ENCODE measurements around the gene PHF21A. TPM values are rescaled to one million over a fixed set of nuclear protein-coding genes. Genes with fewer than 3 reads are reported as not detected.

The PHF21A gene
- total and polyA plus RNA-seq, 12 donors = 9.6 to 48.0 (median 35.9) TPM

DNA sequence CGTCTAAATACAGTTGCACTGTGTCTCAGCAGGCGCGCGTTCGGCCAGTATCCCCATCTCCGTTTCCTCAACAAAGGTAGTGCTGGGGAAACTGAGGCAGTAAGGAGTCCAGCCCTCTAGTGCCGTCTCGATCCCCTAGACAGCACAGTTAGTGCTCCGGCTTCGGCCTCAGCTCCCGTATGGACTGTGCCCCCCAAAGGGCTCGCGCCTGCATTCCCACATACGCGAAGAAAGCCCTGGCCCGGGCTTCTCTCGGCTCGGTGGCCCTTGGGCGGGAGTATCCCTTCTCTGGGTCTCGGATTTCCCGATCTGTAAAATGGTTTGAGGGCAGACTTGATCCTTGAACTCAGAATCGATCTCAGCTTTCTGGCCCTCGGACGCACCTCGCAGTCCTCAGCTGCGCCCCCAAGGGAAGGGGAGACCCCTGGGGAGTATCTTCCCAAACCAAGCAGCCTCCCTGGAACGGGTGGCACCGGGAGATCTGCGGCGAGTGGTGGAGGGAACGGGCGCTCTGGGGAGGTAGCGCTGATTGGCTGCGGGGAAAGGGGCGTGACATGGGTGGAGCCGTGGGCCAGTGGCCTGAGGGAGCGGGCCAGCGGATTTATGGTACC, 202.8 kb downstream of the PHF21A start:
- Histone ChIP-seq H3K27me3 (peaks cover 0 to 22% (median 18%) of the 10 kb centered on the region in 7 donors), H3K9me3 (no peaks in the 10 kb centered on the region), H3K4me1 (peaks cover 15 to 63% (median 37%) of the 10 kb centered on the region in 9 donors), H3K27ac (peak overlapping the region; percentile 72 to 96 (median 89)), H3K36me3 (peaks cover 0 to 28% (median 12%) of the 10 kb centered on the region in 9 donors), H3K4me3 (peak overlapping the region; percentile 75 to 99 (median 92))
- TF ChIP-seq, protein P1, sequence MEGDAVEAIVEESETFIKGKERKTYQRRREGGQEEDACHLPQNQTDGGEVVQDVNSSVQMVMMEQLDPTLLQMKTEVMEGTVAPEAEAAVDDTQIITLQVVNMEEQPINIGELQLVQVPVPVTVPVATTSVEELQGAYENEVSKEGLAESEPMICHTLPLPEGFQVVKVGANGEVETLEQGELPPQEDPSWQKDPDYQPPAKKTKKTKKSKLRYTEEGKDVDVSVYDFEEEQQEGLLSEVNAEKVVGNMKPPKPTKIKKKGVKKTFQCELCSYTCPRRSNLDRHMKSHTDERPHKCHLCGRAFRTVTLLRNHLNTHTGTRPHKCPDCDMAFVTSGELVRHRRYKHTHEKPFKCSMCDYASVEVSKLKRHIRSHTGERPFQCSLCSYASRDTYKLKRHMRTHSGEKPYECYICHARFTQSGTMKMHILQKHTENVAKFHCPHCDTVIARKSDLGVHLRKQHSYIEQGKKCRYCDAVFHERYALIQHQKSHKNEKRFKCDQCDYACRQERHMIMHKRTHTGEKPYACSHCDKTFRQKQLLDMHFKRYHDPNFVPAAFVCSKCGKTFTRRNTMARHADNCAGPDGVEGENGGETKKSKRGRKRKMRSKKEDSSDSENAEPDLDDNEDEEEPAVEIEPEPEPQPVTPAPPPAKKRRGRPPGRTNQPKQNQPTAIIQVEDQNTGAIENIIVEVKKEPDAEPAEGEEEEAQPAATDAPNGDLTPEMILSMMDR (IDR thresholded peaks at IDR 0.05) = no peak
- 0% methylated on average over 38 of the region's 38 CpGs for WGBS, 2 donors
- ATAC-seq (peak; percentile 73 to 90 (median 81)), DNase-seq (peak; percentile 82 to 86)
- intact Hi-C loops (cut with DNase I) = loop anchor here in 5 of 10 donors (1.0 to 5.0 kb wide), 5 partner anchors 18 to 76 kb away; partner anchors contain the start of gene CRY2 (in 2 of the 5)

DNA sequence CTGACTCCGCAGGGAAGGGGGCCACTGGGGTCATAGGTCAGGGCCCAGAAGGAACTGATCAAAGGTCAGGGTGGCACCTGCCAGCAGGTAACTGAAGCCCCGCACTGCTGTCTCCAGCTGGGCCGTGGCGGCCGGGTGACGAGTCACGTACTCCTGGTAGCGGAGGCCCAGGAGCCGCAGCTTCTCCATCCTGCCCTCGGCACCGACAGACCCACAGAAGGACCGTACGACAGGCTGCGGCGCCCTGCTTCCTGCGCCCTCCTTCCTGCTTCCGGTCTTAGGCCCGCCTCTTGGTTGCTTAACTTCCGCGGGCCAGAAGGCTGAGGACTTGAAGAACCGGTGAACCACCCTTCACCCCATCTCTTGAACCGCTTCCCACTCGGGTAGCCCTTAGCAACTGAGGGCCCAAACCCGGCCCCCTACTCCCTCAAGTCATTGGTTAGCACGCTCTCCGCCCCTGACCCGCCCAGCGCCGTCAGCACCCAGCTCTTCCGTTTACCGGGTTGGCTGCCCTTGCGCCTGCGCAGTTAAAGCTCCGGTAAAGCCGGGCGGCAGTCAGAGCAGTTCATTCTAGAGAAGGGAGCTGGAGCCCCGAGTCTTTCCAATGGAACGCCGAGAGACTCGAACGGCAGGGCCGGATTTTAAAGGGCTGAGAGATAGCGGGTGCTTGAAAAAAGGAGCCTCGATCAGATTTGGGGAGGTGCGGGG, 203.5 kb downstream of the PHF21A start, which contains the start of gene PEX16:
TSS of gene PEX16 (minus strand) at position 255 of the 708 bp plus-strand sequence. CDS start at position 189, 66 bp downstream.
- H3K4me3 ChIP-seq = peak within 1 kb of the TSS; percentile 75 to 99 (median 92)
- H3K27ac ChIP-seq = peak within 1 kb of the TSS; percentile 72 to 96 (median 89)
- H3K27me3 ChIP-seq = peaks cover 0 to 15% (median 12%) of the 10 kb centered on the region in 7 donors
- TF ChIP-seq, protein P1 (IDR thresholded peaks at IDR 0.05) = no peak
- H3K36me3 ChIP-seq = peaks cover 0 to 35% (median 17%) of the 10 kb centered on the region in 9 donors
- ATAC-seq (peak; percentile 92 to 97 (median 94)), DNase-seq (peak; percentile 96)
- H3K9me3 ChIP-seq = no peaks in the 10 kb centered on the region
- peaks cover 15 to 57% (median 33%) of the 10 kb centered on the region in 9 donors for H3K4me1 ChIP-seq
- 0 to 1% methylated on average over 45 of the region's 45 CpGs for WGBS, 2 donors
- intact Hi-C loops (cut with DNase I) = loop anchor here in 5 of 10 donors (1.0 to 5.0 kb wide), 5 partner anchors 17 to 75 kb away; partner anchors contain the start of gene CRY2 (in 2 of the 5)

GRCh38 chr11:45917286-45917622, 204.0 kb downstream of the PHF21A start:
- Histone ChIP-seq H3K36me3 (peaks cover 0 to 40% (median 22%) of the 10 kb centered on the region in 9 donors), H3K9me3 (no peaks in the 10 kb centered on the region), H3K27me3 (peaks cover 0 to 10% (median 6%) of the 10 kb centered on the region in 7 donors), H3K4me3 (peak overlapping the region; percentile 75 to 99 (median 92)), H3K4me1 (peaks cover 11 to 51% (median 28%) of the 10 kb centered on the region in 9 donors), H3K27ac (peak overlapping the region; percentile 72 to 96 (median 89))
- TF ChIP-seq, protein P1 (IDR thresholded peaks at IDR 0.05) = no peak
- 3 to 4% methylated on average over 16 of the region's 16 CpGs for WGBS, 2 donors
- DNase-seq (no peak), ATAC-seq (no peak)
- intact Hi-C loops (cut with DNase I) = loop anchor here in 3 of 10 donors (5.0 kb wide), 3 partner anchors 55 to 75 kb away; partner anchors contain the start of gene CRY2 (in 1 of the 3)

DNA sequence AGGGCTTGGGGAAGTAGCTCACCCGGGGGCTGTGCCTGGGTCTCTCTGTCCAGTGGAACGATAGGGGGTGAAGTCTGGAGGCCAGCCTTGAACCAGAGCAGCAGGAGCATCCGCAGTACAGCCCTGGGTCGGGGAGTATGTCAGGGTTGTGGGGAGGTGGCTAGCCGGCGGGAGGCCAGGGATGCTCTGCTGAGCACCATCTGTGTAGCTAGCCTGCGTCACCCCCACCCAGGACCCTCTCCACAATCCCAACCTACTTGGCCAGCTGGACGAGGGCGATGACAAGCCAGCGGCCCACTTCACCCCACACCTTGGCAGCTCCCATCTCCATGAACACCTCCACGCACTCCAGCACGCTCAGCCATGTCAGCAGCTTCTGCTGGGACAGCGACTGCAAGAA, 205.8 kb downstream of the PHF21A start:
- DNase-seq (no peak), ATAC-seq (no peak)
- Histone ChIP-seq H3K36me3 (peaks cover 0 to 58% (median 38%) of the 10 kb centered on the region in 9 donors), H3K27ac (no peak overlapping the region), H3K4me1 (peaks cover 10 to 38% (median 22%) of the 10 kb centered on the region in 9 donors), H3K9me3 (no peaks in the 10 kb centered on the region), H3K4me3 (no peak overlapping the region), H3K27me3 (no peaks in the 10 kb centered on the region)
- TF ChIP-seq, protein P1 (IDR thresholded peaks at IDR 0.05) = no peak
- intact Hi-C loops (cut with DNase I) = loop anchor here in 3 of 10 donors (5.0 kb wide), 3 partner anchors 53 to 73 kb away; partner anchors contain the start of gene CRY2 (in 1 of the 3)
- 83 to 88% methylated on average over 13 of the region's 13 CpGs for WGBS, 2 donors

Data from heart right ventricle (tissue), 16 donors.